Measurements from ENCODE around the gene NKAIN4.

The NKAIN4 gene

GRCh38 chr20:63202021-63202420, 52.2 kb downstream of the NKAIN4 start:
- no peak overlapping the region for H3K4me3 ChIP-seq (replicated peaks in 1 of 2; ENCODE audit: low read depth in 2 of 2, low read length in 2 of 2)
- DNase-seq (ENCODE audit: low read depth in 2 of 2): no peak
- no peak for TF ChIP-seq CTCF (IDR thresholded peaks at IDR 0.05; ENCODE audit: low read depth, low read length)

- no peak overlapping the region for H3K4me3 ChIP-seq (replicated peaks in 1 of 2; ENCODE audit: low read depth in 2 of 2, low read length in 2 of 2)
- DNase-seq (ENCODE audit: low read depth in 2 of 2): no peak
- no peak for TF ChIP-seq CTCF (IDR thresholded peaks at IDR 0.05; ENCODE audit: low read depth, low read length)
Measured at GRCh38 chr20:63198606-63199005, 55.7 kb downstream of the NKAIN4 start.

GRCh38 chr20:63196768-63197470, 57.3 kb downstream of the NKAIN4 start:
- TF ChIP-seq CTCF (IDR thresholded peaks at IDR 0.05; ENCODE audit: low read depth, low read length): no peak
- DNase-seq (ENCODE audit: low read depth in 2 of 2): no peak

GRCh38 chr20:63194797-63195173, 59.5 kb downstream of the NKAIN4 start:
- no peak overlapping the region for H3K4me3 ChIP-seq (replicated peaks in 1 of 2; ENCODE audit: low read depth in 2 of 2, low read length in 2 of 2)
- no peak for TF ChIP-seq CTCF (IDR thresholded peaks at IDR 0.05; ENCODE audit: low read depth, low read length)
- no peak for DNase-seq (ENCODE audit: low read depth in 2 of 2)

More at GRCh38 chr20:63196768-63197470, 57.3 kb downstream of the NKAIN4 start:
- H3K4me3 ChIP-seq (replicated peaks in 1 of 2; ENCODE audit: low read depth in 2 of 2, low read length in 2 of 2): no peak overlapping the region

GRCh38 chr20:63194007-63194796, 60.1 kb downstream of the NKAIN4 start:
- no peak overlapping the region for H3K4me3 ChIP-seq (replicated peaks in 1 of 2; ENCODE audit: low read depth in 2 of 2, low read length in 2 of 2)
- TF ChIP-seq CTCF (IDR thresholded peaks at IDR 0.05; ENCODE audit: low read depth, low read length): no peak
- no peak for DNase-seq (ENCODE audit: low read depth in 2 of 2)

GRCh38 chr20:63192721-63193120, 61.5 kb downstream of the NKAIN4 start:
- no peak for TF ChIP-seq CTCF (IDR thresholded peaks at IDR 0.05; ENCODE audit: low read depth, low read length)
- H3K4me3 ChIP-seq (replicated peaks in 1 of 2; ENCODE audit: low read depth in 2 of 2, low read length in 2 of 2): no peak overlapping the region
- no peak for DNase-seq (ENCODE audit: low read depth in 2 of 2)

Data from cardiac fibroblast (primary cell).